HG03520 (cell line): Measurements from ENCODE around the gene ANTXR1.
"Not testable (repeated sequence)": the region's sequence is repeated elsewhere in the genome, so short reads cannot be mapped to it uniquely, and the experiment has no call there.

Experiments used
- ATAC-seq: cut with Tn5 transposase; IDR thresholded peaks from one replicate; pipeline ENCODE4 v1.9.1; 2021; ENCODE audit warnings: mild to moderate bottlenecking, moderate library complexity; ENCODE audit not compliant: unreplicated experiment

Gene ANTXR1

GRCh38 chr2:69157441-69157840 is 144.5 kb downstream of the ANTXR1 start:
- ATAC-seq, result no peak

GRCh38 chr2:69159986-69160385 is 147.0 kb downstream of the ANTXR1 start:
- no peak for ATAC-seq

GRCh38 chr2:69162057-69162456 is 149.1 kb downstream of the ANTXR1 start:
- no peak for ATAC-seq

DNA sequence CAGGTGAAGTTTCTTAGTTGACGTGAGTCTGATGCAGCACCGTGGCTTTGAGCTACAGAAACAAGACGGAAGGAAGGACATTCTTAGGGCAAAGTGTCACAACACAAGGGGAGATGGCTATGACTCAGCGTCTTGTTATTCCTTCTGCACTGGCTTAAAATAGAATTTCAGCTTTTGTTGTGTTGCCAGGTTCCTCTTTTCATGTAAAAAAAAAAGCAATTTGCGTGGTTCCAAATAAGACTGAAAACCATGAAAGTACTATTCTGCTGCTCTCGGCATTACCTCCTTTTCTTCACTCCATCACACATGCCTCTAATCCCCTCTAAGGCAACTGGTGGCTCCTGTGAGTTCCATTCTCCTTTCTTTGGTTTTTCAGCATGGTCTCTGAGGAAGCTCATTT is 150.1 kb downstream of the ANTXR1 start:
- no peak for ATAC-seq

- ATAC-seq, result no peak
Observed at GRCh38 chr2:69163556-69163955, 150.6 kb downstream of the ANTXR1 start.

DNA sequence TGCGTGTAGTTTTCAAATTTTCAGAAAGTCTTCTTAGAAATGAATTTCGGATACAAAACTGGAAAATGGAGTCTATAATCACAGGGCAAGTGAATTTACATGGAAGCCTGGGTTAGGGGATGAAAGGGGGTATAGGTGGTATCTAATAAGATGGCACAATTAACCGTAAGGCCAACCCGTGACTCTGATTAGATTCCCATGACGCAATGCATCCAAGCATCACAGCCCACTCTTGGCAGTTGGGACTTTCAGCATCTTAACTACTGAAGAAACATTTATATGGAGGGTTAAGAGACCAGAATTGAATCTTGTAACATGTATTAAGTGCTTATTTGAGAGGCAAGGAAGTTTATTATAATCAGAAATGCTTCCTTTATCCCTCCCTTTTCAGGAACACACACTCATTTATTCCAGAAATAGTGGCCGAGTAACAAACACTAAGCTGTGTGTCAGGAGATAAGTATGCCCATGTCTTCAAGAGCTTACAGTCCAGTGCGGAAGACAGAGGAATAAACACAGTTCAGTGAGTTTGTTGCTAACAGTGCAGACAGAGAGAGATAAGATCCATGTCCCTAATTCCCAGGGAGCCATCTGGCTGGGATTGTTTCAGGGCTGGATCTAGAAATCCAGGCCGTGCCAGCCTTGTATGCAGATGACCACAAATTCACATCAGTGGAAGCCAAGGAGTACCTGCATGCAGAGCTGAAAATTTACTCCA is 151.2 kb downstream of the ANTXR1 start:
- ATAC-seq, result no peak

GRCh38 chr2:69165091-69165880 is 152.3 kb downstream of the ANTXR1 start:
- no peak for ATAC-seq

GRCh38 chr2:69166465-69166811 is 153.5 kb downstream of the ANTXR1 start:
- ATAC-seq, result no peak

DNA sequence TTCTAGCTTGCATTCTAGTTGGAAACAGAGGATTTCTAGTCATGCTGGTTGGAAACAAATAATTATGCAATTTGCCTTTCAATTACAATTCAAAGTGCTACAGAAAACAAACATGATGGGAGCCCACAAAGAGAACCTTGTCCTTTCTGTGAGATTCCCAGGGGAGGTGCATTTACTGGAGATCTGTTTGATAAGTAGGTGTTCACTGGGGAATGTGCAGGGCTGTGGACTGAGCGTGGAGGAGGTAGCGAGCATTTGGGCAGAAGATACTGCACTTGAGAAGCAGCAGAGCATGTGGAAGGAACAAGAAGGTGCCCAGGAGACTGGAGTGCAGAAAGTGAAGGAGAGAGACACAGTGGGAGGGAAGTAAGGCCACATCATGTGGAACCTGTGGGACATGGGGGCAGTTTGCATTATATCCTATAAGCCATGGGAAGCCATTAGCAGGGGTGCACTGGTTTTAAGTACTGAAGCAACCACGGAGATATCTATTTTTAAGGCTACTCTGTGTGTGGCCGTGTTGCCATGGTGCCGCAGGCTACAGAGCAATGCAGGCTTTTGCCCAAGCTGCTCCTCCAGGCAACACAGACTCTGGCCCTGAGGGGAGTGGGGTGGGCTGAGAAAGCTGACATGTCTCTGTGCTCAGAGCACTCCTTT is 154.0 kb downstream of the ANTXR1 start:
- ATAC-seq, result no peak

GRCh38 chr2:69167469-69167822 is 154.5 kb downstream of the ANTXR1 start:
- ATAC-seq, result no peak

- no peak for ATAC-seq
Observed at GRCh38 chr2:69168144-69168813, 155.3 kb downstream of the ANTXR1 start.

- ATAC-seq, result no peak
Observed at GRCh38 chr2:69168950-69169654, 156.1 kb downstream of the ANTXR1 start.

DNA sequence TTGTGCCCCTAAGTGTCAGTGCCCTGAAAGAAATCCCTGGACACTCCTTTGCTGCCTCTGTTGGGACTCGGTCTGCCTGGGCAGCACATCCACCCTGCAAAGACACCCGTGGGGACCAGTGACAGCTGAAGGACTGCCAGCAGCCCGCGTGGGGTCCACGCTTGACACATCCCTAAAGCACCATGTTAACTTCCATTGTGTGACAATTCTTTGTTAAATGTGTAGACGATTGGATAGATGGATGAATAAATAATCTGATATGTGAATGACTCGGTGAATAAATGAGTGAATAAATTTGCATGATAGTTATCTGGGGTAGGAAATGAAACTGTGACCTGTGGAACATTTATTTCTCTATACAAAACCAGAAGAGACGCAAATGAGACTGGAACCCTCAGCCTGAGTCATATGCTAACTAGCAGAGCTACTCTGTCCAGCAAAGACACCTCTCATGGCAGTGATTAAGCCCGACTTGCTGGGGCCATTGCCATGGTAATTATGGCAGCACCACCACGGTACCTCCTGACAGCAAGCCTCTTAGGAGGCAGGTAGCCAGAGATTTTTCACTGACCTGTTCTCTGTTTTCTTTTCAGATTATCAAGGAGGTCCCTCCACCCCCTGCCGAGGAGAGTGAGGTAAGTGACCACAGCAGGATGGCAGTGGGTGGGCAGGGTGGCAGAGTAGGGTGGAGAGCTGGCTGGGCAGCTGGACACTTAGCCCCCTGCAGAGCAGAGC is 156.8 kb downstream of the ANTXR1 start:
- no peak for ATAC-seq

DNA sequence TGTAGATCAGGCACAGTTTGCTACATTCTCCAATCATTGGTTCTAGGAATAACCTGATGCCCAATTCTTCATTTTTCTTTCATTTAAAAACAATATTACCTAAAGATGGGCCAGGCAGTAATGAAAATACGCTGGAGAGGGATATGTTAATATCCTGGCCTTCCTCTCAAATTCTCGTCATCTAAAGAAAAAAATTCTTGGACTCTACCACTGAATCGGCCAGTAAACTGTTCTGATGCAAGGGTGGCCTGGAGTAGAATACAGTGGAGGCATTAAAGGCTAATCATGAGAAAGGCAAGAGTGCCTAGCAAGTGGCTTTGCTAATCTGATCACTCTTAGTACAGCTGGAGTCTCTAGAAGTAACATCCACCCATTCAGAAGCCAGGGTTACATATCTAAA is 157.7 kb downstream of the ANTXR1 start:
- no peak for ATAC-seq

GRCh38 chr2:69171116-69171896 is 158.3 kb downstream of the ANTXR1 start:
- ATAC-seq, result no peak

GRCh38 chr2:69171897-69172525 is 159.0 kb downstream of the ANTXR1 start:
- ATAC-seq, result no peak

- no peak for ATAC-seq
Observed at GRCh38 chr2:69173706-69174105, 160.7 kb downstream of the ANTXR1 start.

DNA sequence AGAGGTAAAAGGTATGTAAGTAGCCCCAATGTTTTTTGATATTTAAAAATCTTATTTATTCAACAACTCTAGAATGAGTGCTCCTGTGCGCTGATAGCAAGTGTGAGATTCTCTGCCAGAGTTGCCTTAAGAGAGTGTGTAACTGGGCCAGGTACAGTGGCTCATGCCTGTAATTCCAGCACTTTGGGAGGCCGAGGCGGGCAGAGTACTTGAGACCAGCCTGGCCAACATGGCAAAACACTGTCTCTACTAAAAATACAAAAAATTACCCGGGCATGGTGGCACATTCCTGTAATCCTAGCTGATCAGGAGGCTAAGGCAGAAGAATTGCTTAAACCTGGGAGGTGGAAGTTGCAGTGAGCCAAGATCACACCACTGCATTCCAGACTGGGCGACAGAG is 161.2 kb downstream of the ANTXR1 start:
- not testable (repeated sequence) for ATAC-seq
